Keratinocyte (primary cell): ENCODE data around the gene SCN2B. TPM values are rescaled to one million over a fixed set of nuclear protein-coding genes. Genes with fewer than 3 reads are reported as not detected.

Source experiments
- DNase-seq: peaks from one replicate; pipeline ENCODE4 v3.0.0-alpha.2; 2011; ENCODE audit warnings: low read depth, missing footprints, low spot score
- FAIRE-seq: peaks from 2 replicates; lab custom pipeline; 2011; peaks lifted over from hg19 to GRCh38; lab: Jason Lieb, UNC
- H2AFZ ChIP-seq: 2 replicates; pipeline ENCODE4 v1.6.0; 2012; ENCODE audit warnings: low read length, control low read depth, inconsistent platforms; ENCODE audit not compliant: control insufficient read depth
- H3K27ac ChIP-seq: 2 replicates; pipeline ENCODE4 v1.5.1; 2011; ENCODE audit warnings: low read length; ENCODE audit not compliant: control insufficient read depth, insufficient read depth
- H3K27me3 ChIP-seq: 3 replicates; pipeline ENCODE4 v1.6.0; 2011; ENCODE audit warnings: low read length; ENCODE audit not compliant: control insufficient read depth, insufficient read depth; ENCODE audit errors: extremely low read depth
- H3K36me3 ChIP-seq, 2 experiments: 2 replicates in 1 of 2; 3 replicates in 1 of 2; pipeline ENCODE4 v1.5.1; 2011; ENCODE audit warnings: low read length in 2 of 2, mild to moderate bottlenecking in 1 of 2; ENCODE audit not compliant: control insufficient read depth in 2 of 2, insufficient read depth in 2 of 2; ENCODE audit errors: extremely low read depth in 1 of 2
- H3K4me1 ChIP-seq: 3 replicates; pipeline ENCODE4 v1.5.1; 2011; ENCODE audit warnings: low read length; ENCODE audit not compliant: control insufficient read depth, insufficient read depth; ENCODE audit errors: extremely low read depth
- H3K4me2 ChIP-seq: 3 replicates; pipeline ENCODE4 v1.6.0; 2011; ENCODE audit warnings: low read depth, low read length; ENCODE audit not compliant: control insufficient read depth, insufficient read depth; ENCODE audit errors: extremely low read depth
- H3K4me3 ChIP-seq, 3 experiments: fragments of 200-600 bp in 1 of 3; sonication (generic) in 1 of 3; 2 replicates in 2 of 3; 3 replicates in 1 of 3; pipeline ENCODE4 v1.5.1; 2011 to 2016; ENCODE audit warnings: low read length in 3 of 3, mild to moderate bottlenecking in 3 of 3, control low read depth in 2 of 3, inconsistent platforms in 1 of 3, low read depth in 1 of 3, mixed read lengths in 1 of 3, mixed run types in 1 of 3, moderate library complexity in 1 of 3; ENCODE audit not compliant: control insufficient read depth in 2 of 3, insufficient read depth in 2 of 3; ENCODE audit errors: extremely low read depth in 1 of 3
- H3K79me2 ChIP-seq: 2 replicates; pipeline ENCODE4 v1.6.0; 2012; ENCODE audit warnings: low read length; ENCODE audit not compliant: control insufficient read depth, insufficient read depth
- H3K9ac ChIP-seq: 3 replicates; pipeline ENCODE4 v1.6.0; 2011; ENCODE audit warnings: low read length; ENCODE audit not compliant: control insufficient read depth, insufficient read depth; ENCODE audit errors: extremely low read depth
- H3K9me1 ChIP-seq: 3 replicates; pipeline ENCODE4 v1.6.0; 2011; ENCODE audit warnings: low read length; ENCODE audit not compliant: control insufficient read depth, insufficient read depth; ENCODE audit errors: extremely low read depth
- H3K9me3 ChIP-seq: 2 replicates; pipeline ENCODE4 v1.5.1; 2012; ENCODE audit warnings: low read depth, low read length; ENCODE audit not compliant: control insufficient read depth
- H4K20me1 ChIP-seq: 3 replicates; pipeline ENCODE4 v1.6.0; 2011; ENCODE audit warnings: low read length; ENCODE audit not compliant: control insufficient read depth, insufficient read depth; ENCODE audit errors: extremely low read depth
- EZH2 ChIP-seq: IDR thresholded peaks from one replicate; pipeline ENCODE4 v1.6.1; 2012; ENCODE audit warnings: inconsistent platforms, mild to moderate bottlenecking, low read length, moderate library complexity
- dilution Hi-C: fragments of 300-500 bp; cut with MboI; formaldehyde crosslinking; loops from one replicate; pipeline ENCODE4 v1.7.0; 2020; ENCODE audit warnings: low sequenced_read_pairs; ENCODE audit not compliant: extremely low pct_ligation_motif_present
- polyA plus RNA-seq, 5 experiments: library from polyadenylated mRNA; depleted of rRNA in 3 of 5; stranded (reverse) in 3 of 5; stranded (forward) in 1 of 5; unstranded in 1 of 5; fragments of >200 nt; gene quantifications; 1 replicate in 1 of 5; 2 replicates in 3 of 5; 3 replicates in 1 of 5; pipeline versions ENCODE4 v1.2.1 to v1.2.3, GENCODE V29; 2011 to 2012; ENCODE audit warnings: missing spikeins in 2 of 5, low read depth in 1 of 5, low replicate concordance in 1 of 5
- TF ChIP-seq, protein P1 (sequence below), 3 experiments: IDR thresholded peaks in 1 of 3; conservative IDR thresholded peaks in 1 of 3; optimal IDR thresholded peaks in 1 of 3; 2 replicates in 2 of 3; 3 replicates in 1 of 3; pipeline versions ENCODE3 to v1.5.1; 2011; ENCODE audit warnings: low read length in 3 of 3, mild to moderate bottlenecking in 3 of 3, moderate library complexity in 2 of 3, control low read depth in 1 of 3, inconsistent platforms in 1 of 3; ENCODE audit not compliant: insufficient read depth in 2 of 3; ENCODE audit errors: extremely low read depth in 1 of 3

SCN2B gene
- polyA plus RNA-seq, 1 donor (not counting 4 experiments of a cell fraction or from before 2014, with no cell fraction given): 0.56 TPM

DNA sequence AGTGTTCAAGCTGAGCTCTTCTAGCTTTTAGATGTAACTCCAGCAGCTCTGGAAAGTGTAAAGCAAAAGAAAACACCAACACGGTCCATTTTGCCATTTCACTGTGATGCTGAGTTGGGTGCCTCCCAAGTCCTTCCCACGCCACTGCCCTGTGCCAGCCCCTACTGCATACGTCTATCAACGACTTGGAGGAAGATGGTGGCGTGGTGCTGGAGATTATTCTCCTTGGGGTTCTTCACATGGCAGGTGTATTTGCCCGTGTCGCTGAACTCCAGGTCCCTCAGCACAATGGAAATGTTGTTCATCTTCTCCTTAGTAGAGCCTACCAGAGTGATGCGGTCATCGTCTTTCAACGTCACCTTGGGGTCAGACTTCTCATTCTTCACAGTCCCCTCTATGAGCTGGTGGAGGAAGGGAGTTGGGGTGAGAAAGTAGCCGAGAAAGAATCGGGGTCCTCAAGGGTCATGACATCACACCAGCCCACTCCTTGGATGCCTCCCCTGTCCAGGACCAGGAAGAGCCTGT, 32.7 kb downstream of the SCN2B start:
- Histone ChIP-seq H3K27me3 (no peaks in the 10 kb centered on the region), H3K4me2 (no peak overlapping the region), H3K36me3 (no peaks in the 10 kb centered on the region), H3K4me3 (no peak overlapping the region), H4K20me1 (no peaks in the 10 kb centered on the region), H3K9ac (no peak overlapping the region), H3K4me1 (peaks cover 31% of the 10 kb centered on the region), H3K79me2 (no peaks in the 10 kb centered on the region), H3K9me3 (no peaks in the 10 kb centered on the region), H3K27ac (no peak overlapping the region), H3K9me1 (no peaks in the 10 kb centered on the region), H2AFZ (no peak overlapping the region)
- dilution Hi-C loops: no loop called here
- TF ChIP-seq EZH2: no peak
- TF ChIP-seq, protein P1, sequence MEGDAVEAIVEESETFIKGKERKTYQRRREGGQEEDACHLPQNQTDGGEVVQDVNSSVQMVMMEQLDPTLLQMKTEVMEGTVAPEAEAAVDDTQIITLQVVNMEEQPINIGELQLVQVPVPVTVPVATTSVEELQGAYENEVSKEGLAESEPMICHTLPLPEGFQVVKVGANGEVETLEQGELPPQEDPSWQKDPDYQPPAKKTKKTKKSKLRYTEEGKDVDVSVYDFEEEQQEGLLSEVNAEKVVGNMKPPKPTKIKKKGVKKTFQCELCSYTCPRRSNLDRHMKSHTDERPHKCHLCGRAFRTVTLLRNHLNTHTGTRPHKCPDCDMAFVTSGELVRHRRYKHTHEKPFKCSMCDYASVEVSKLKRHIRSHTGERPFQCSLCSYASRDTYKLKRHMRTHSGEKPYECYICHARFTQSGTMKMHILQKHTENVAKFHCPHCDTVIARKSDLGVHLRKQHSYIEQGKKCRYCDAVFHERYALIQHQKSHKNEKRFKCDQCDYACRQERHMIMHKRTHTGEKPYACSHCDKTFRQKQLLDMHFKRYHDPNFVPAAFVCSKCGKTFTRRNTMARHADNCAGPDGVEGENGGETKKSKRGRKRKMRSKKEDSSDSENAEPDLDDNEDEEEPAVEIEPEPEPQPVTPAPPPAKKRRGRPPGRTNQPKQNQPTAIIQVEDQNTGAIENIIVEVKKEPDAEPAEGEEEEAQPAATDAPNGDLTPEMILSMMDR (optimal IDR thresholded peaks at IDR 0.05 in 1 of 3, IDR thresholded peaks at IDR 0.05 in 1 of 3, conservative IDR thresholded peaks at IDR 0.05 in 1 of 3; ENCODE audit: extremely low read depth in 1 of 3, insufficient read depth in 2 of 3, low read length in 3 of 3): no peak
- no peak for DNase-seq
- FAIRE-seq: no peak

- DNase-seq (no peak), FAIRE-seq (no peak)
- dilution Hi-C loops: no loop called here
These were observed 33.6 kb downstream of the SCN2B start for GRCh38 chr11:118142809-118143208.

More at GRCh38 chr11:118142809-118143208, 33.6 kb downstream of the SCN2B start:
- TF ChIP-seq, protein P1 (optimal IDR thresholded peaks at IDR 0.05 in 1 of 3, IDR thresholded peaks at IDR 0.05 in 1 of 3, conservative IDR thresholded peaks at IDR 0.05 in 1 of 3; ENCODE audit: extremely low read depth in 1 of 3, insufficient read depth in 2 of 3, low read length in 3 of 3): no peak
- no peak for TF ChIP-seq EZH2
- no peak overlapping the region for H3K27ac ChIP-seq
- no peaks in the 10 kb centered on the region for H3K79me2 ChIP-seq
- H2AFZ ChIP-seq: no peak overlapping the region
- no peak overlapping the region for H3K4me3 ChIP-seq
- peaks cover 25% of the 10 kb centered on the region for H3K4me1 ChIP-seq
- no peaks in the 10 kb centered on the region for H3K27me3 ChIP-seq
- no peaks in the 10 kb centered on the region for H3K9me3 ChIP-seq
- no peaks in the 10 kb centered on the region for H4K20me1 ChIP-seq
- H3K36me3 ChIP-seq: no peaks in the 10 kb centered on the region
- no peak overlapping the region for H3K4me2 ChIP-seq
- no peak overlapping the region for H3K9ac ChIP-seq
- no peaks in the 10 kb centered on the region for H3K9me1 ChIP-seq
